ENCODE measurements around the gene IL26.
A peak's percentile ranks its signal among the peaks of the same experiment; 100 is the strongest.

IL26 gene

GRCh38 chr12:68247785-68248184 is 22.2 kb upstream of the IL26 start:
- no peak for TF ChIP-seq EZH2 (IDR thresholded peaks at IDR 0.05)
- TF ChIP-seq FOXP2 (optimal IDR thresholded peaks at IDR 0.05; ENCODE audit: control extremely low read depth, extremely low read length, insufficient read depth), result no peak
- no peak for TF ChIP-seq POLR2AphosphoS5 (IDR thresholded peaks at IDR 0.05; ENCODE audit: borderline replicate concordance, low read depth, low read length)
- Histone ChIP-seq H3K4me3 (no peak overlapping the region), H3K27ac (no peak overlapping the region), H3K9me3 (ENCODE audit: low read depth, low read length) (no peaks in the 10 kb centered on the region), H3K9ac (ENCODE audit: insufficient read length) (no peak overlapping the region), H3K36me3 (ENCODE audit: insufficient read depth, low read length) (no peaks in the 10 kb centered on the region)
- DNase-seq (ENCODE audit: low read depth, low spot score), result no peak

DNA sequence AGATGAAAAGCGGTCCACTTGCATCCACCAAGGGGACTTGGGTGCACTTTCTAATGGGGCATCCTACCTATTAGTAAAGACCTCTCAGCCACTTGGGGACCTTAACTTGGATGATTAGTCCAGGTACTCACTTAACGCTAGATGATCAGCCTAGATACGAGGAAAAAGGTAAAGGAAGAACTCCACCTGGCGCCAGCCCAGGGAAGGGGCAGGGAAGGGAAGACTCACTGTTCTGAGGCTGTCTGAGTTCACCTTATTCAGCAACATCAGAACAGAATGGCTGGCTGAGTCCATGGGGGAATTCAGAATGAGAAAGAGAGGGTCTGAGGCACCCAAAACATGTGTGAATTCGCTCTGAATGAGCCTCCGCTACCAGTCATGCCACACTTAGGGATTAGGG is 20.7 kb upstream of the IL26 start:
- Histone ChIP-seq H3K36me3 (ENCODE audit: insufficient read depth, low read length) (no peaks in the 10 kb centered on the region), H3K9me3 (ENCODE audit: low read depth, low read length) (no peaks in the 10 kb centered on the region), H3K27ac (no peak overlapping the region)

GRCh38 chr12:68245180-68246021 is 19.8 kb upstream of the IL26 start:
- DNase-seq (ENCODE audit: low read depth, low spot score), result no peak
- Histone ChIP-seq H3K9ac (ENCODE audit: insufficient read length) (peak overlapping the region; percentile 19), H3K9me3 (ENCODE audit: low read depth, low read length) (no peaks in the 10 kb centered on the region), H3K4me3 (peak overlapping the region; percentile 23; the same call in 1 of the 2 replicates), H3K36me3 (ENCODE audit: insufficient read depth, low read length) (no peaks in the 10 kb centered on the region), H3K27ac (no peak overlapping the region)
- TF ChIP-seq FOXP2 (optimal IDR thresholded peaks at IDR 0.05; ENCODE audit: control extremely low read depth, extremely low read length, insufficient read depth) (no peak), EZH2 (IDR thresholded peaks at IDR 0.05) (no peak), POLR2AphosphoS5 (IDR thresholded peaks at IDR 0.05; ENCODE audit: borderline replicate concordance, low read depth, low read length) (no peak)

More for the DNA sequence above, 20.7 kb upstream of the IL26 start:
- Histone ChIP-seq H3K4me3 (no peak overlapping the region), H3K9ac (ENCODE audit: insufficient read length) (no peak overlapping the region)
- DNase-seq (ENCODE audit: low read depth, low spot score), result no peak
- TF ChIP-seq EZH2 (IDR thresholded peaks at IDR 0.05), result no peak
- TF ChIP-seq FOXP2 (optimal IDR thresholded peaks at IDR 0.05; ENCODE audit: control extremely low read depth, extremely low read length, insufficient read depth), result no peak
- no peak for TF ChIP-seq POLR2AphosphoS5 (IDR thresholded peaks at IDR 0.05; ENCODE audit: borderline replicate concordance, low read depth, low read length)

GRCh38 chr12:68242777-68243176 is 17.2 kb upstream of the IL26 start:
- TF ChIP-seq FOXP2 (optimal IDR thresholded peaks at IDR 0.05; ENCODE audit: control extremely low read depth, extremely low read length, insufficient read depth), result no peak
- TF ChIP-seq EZH2 (IDR thresholded peaks at IDR 0.05), result no peak
- TF ChIP-seq POLR2AphosphoS5 (IDR thresholded peaks at IDR 0.05; ENCODE audit: borderline replicate concordance, low read depth, low read length), result no peak
- Histone ChIP-seq H3K36me3 (ENCODE audit: insufficient read depth, low read length) (no peaks in the 10 kb centered on the region), H3K4me3 (no peak overlapping the region), H3K9me3 (ENCODE audit: low read depth, low read length) (no peaks in the 10 kb centered on the region), H3K27ac (no peak overlapping the region), H3K9ac (ENCODE audit: insufficient read length) (no peak overlapping the region)
- no peak for DNase-seq (ENCODE audit: low read depth, low spot score)

DNA sequence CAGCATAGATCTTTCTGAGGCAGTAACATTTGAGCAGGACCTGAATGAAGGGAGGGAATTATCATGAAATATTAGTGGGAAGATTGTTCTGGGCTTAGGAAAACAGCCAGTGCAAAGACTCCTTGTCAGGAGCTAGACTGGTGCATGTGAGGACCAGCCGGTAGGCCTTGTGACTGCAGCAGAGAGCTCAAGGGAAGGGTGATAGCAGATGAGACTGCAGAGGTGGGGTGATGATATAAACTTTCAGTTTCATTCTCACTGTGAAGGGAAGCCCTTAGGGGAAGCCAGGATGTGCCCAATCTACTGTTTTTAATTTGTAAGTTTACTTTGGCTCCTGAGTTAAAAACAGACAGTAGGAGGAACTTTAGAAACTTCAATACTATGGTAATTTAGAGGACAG is 15.4 kb upstream of the IL26 start:
- DNase-seq (ENCODE audit: low read depth, low spot score), result no peak
- H3K4me3 ChIP-seq, result no peak overlapping the region
- H3K27ac ChIP-seq, result no peak overlapping the region
- no peaks in the 10 kb centered on the region for H3K9me3 ChIP-seq (ENCODE audit: low read depth, low read length)
- no peaks in the 10 kb centered on the region for H3K36me3 ChIP-seq (ENCODE audit: insufficient read depth, low read length)
- no peak overlapping the region for H3K9ac ChIP-seq (ENCODE audit: insufficient read length)
- TF ChIP-seq FOXP2 (optimal IDR thresholded peaks at IDR 0.05; ENCODE audit: control extremely low read depth, extremely low read length, insufficient read depth), result no peak
- no peak for TF ChIP-seq EZH2 (IDR thresholded peaks at IDR 0.05)
- TF ChIP-seq POLR2AphosphoS5 (IDR thresholded peaks at IDR 0.05; ENCODE audit: borderline replicate concordance, low read depth, low read length), result no peak

- no peak for DNase-seq (ENCODE audit: low read depth, low spot score)
- Histone ChIP-seq H3K9ac (ENCODE audit: insufficient read length) (no peak overlapping the region), H3K9me3 (ENCODE audit: low read depth, low read length) (no peaks in the 10 kb centered on the region), H3K36me3 (ENCODE audit: insufficient read depth, low read length) (no peaks in the 10 kb centered on the region), H3K4me3 (no peak overlapping the region), H3K27ac (no peak overlapping the region)
- TF ChIP-seq EZH2 (IDR thresholded peaks at IDR 0.05) (no peak), POLR2AphosphoS5 (IDR thresholded peaks at IDR 0.05; ENCODE audit: borderline replicate concordance, low read depth, low read length) (no peak), FOXP2 (optimal IDR thresholded peaks at IDR 0.05; ENCODE audit: control extremely low read depth, extremely low read length, insufficient read depth) (no peak)
Measured at GRCh38 chr12:68240079-68240478, 14.5 kb upstream of the IL26 start.

GRCh38 chr12:68239309-68239982 is 13.8 kb upstream of the IL26 start:
- no peak overlapping the region for H3K9ac ChIP-seq (ENCODE audit: insufficient read length)
- no peaks in the 10 kb centered on the region for H3K9me3 ChIP-seq (ENCODE audit: low read depth, low read length)
- H3K36me3 ChIP-seq (ENCODE audit: insufficient read depth, low read length), result no peaks in the 10 kb centered on the region
- DNase-seq (ENCODE audit: low read depth, low spot score), result no peak
- H3K27ac ChIP-seq, result no peak overlapping the region
- H3K4me3 ChIP-seq, result no peak overlapping the region
- TF ChIP-seq FOXP2 (optimal IDR thresholded peaks at IDR 0.05; ENCODE audit: control extremely low read depth, extremely low read length, insufficient read depth) (no peak), EZH2 (IDR thresholded peaks at IDR 0.05) (no peak), POLR2AphosphoS5 (IDR thresholded peaks at IDR 0.05; ENCODE audit: borderline replicate concordance, low read depth, low read length) (no peak)

DNA sequence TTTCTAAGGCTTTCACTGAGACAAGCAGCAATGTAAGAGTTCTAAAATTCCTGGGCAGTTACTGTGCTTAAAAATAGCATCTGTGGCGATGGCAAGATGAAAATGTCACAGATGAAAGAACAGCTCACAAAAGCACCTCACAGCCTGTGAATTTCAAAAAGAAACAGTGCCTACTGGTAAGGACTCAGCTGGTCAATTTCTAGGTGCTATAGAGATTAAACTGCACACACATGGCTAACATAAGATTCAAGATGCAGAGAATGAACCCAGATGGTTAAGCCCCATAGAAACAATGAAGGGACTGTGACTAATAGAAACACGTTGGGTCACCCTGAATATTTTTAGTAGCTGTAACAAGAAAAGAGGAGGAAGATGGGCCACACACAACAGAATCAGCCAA is 12.0 kb upstream of the IL26 start:
- H3K27ac ChIP-seq, result no peak overlapping the region

More for the DNA sequence above, 12.0 kb upstream of the IL26 start:
- Histone ChIP-seq H3K9ac (ENCODE audit: insufficient read length) (no peak overlapping the region), H3K36me3 (ENCODE audit: insufficient read depth, low read length) (no peaks in the 10 kb centered on the region), H3K4me3 (no peak overlapping the region), H3K9me3 (ENCODE audit: low read depth, low read length) (no peaks in the 10 kb centered on the region)
- DNase-seq (ENCODE audit: low read depth, low spot score), result no peak
- TF ChIP-seq POLR2AphosphoS5 (IDR thresholded peaks at IDR 0.05; ENCODE audit: borderline replicate concordance, low read depth, low read length) (no peak), FOXP2 (optimal IDR thresholded peaks at IDR 0.05; ENCODE audit: control extremely low read depth, extremely low read length, insufficient read depth) (no peak), EZH2 (IDR thresholded peaks at IDR 0.05) (no peak)
